ENCODE measurements around the gene FAM78A. TPM values are rescaled to one million over a fixed set of nuclear protein-coding genes. Genes with fewer than 3 reads are reported as not detected.
A peak's percentile ranks its signal among the peaks of the same experiment; 100 is the strongest.

The FAM78A gene
- polyA plus RNA-seq, 3 donors = 6.4 to 40.6 (median 7.2) TPM

- Mint-ChIP-seq H3K9me3 (no peaks in the 10 kb centered on the region), H3K36me3 (peaks cover 56 to 71% of the 10 kb centered on the region in 2 donors), H3K4me3 (no peak overlapping the region), H3K27me3 (ENCODE audit: low read depth in 3 of 3) (no peaks in the 10 kb centered on the region), H3K4me1 (peaks cover 57% of the 10 kb centered on the region), H3K27ac (peak overlapping the region in 5 of 7 donors; percentile 8 to 71 (median 69))
- no peak overlapping the region for H3K9ac ChIP-seq (ENCODE audit: insufficient read depth, low read length, poor library complexity, severe bottlenecking)
- H3K4me3 ChIP-seq (replicated peaks in 1 of 3; ENCODE audit: low read depth in 2 of 3, low read length in 3 of 3) = no peak overlapping the region
- H3K4me1 ChIP-seq (ENCODE audit: control insufficient read depth in 1 of 2, insufficient read depth in 2 of 2, low read length in 2 of 2) = peaks cover 35 to 40% of the 10 kb centered on the region in 2 donors
- no peaks in the 10 kb centered on the region for H3K27me3 ChIP-seq (ENCODE audit: control insufficient read depth in 2 of 2, insufficient read depth in 2 of 2, low read length in 2 of 2)
- peaks cover 56 to 67% of the 10 kb centered on the region in 2 donors for H3K36me3 ChIP-seq (replicated peaks in 1 of 2; ENCODE audit: control insufficient read depth in 1 of 2, insufficient read depth in 2 of 2, low read length in 2 of 2)
- peak overlapping the region in 1 of 2 donors; percentile 8 for H3K27ac ChIP-seq (ENCODE audit: low read depth in 1 of 2, low read length in 2 of 2)
- TF ChIP-seq CTCF (IDR thresholded peaks at IDR 0.05) = no peak
- H2AFZ ChIP-seq (ENCODE audit: insufficient read depth, low read depth, low read length, poor library complexity, severe bottlenecking) = no peak overlapping the region
- WGBS (ENCODE audit: insufficient coverage) = 86% methylated on average over 6 of the region's 11 CpGs
- no peaks in the 10 kb centered on the region for H3K9me3 ChIP-seq (replicated peaks in 1 of 2; ENCODE audit: control insufficient read depth in 1 of 2, insufficient read depth in 1 of 2, low read length in 2 of 2)
- peaks cover 50% of the 10 kb centered on the region for H3K79me2 ChIP-seq (ENCODE audit: insufficient read depth, low read length)
- intact Hi-C loops (cut with micrococcal nuclease) = no loop called here
- H4K20me1 ChIP-seq (ENCODE audit: insufficient read depth, low read length) = peaks cover 57% of the 10 kb centered on the region
- no peak overlapping the region for H3K4me2 ChIP-seq (replicated peaks; ENCODE audit: extremely low read depth, low read length, poor library complexity, severe bottlenecking)
- no peak for DNase-seq
These were observed 42.8 kb downstream of the FAM78A start for GRCh38 chr9:131233556-131233955.

- H3K36me3 Mint-ChIP-seq = peaks cover 42 to 57% of the 10 kb centered on the region in 2 donors
- peak overlapping the region; percentile 85 to 94 (median 85) for H3K4me3 ChIP-seq (replicated peaks in 1 of 3; ENCODE audit: low read depth in 2 of 3, low read length in 3 of 3)
These were observed 47.3 kb downstream of the FAM78A start for GRCh38 chr9:131228988-131229387.

More at GRCh38 chr9:131228988-131229387, 47.3 kb downstream of the FAM78A start:
- peaks cover 46 to 51% of the 10 kb centered on the region in 2 donors for H3K4me1 ChIP-seq (ENCODE audit: control insufficient read depth in 1 of 2, insufficient read depth in 2 of 2, low read length in 2 of 2)
- H3K79me2 ChIP-seq (ENCODE audit: insufficient read depth, low read length) = peaks cover 74% of the 10 kb centered on the region
- 70% methylated on average over 2 of the region's 8 CpGs for WGBS (ENCODE audit: insufficient coverage)
- peak overlapping the region; percentile 83 for H3K9ac ChIP-seq (ENCODE audit: insufficient read depth, low read length, poor library complexity, severe bottlenecking)
- DNase-seq = no peak
- H3K9me3 ChIP-seq (replicated peaks in 1 of 2; ENCODE audit: control insufficient read depth in 1 of 2, insufficient read depth in 1 of 2, low read length in 2 of 2) = no peaks in the 10 kb centered on the region
- TF ChIP-seq CTCF (IDR thresholded peaks at IDR 0.05) = no peak
- H3K27me3 Mint-ChIP-seq (ENCODE audit: low read depth in 3 of 3) = no peaks in the 10 kb centered on the region
- intact Hi-C loops (cut with micrococcal nuclease) = no loop called here
- H3K4me3 Mint-ChIP-seq = peak overlapping the region; percentile 86 to 99
- H2AFZ ChIP-seq (ENCODE audit: insufficient read depth, low read depth, low read length, poor library complexity, severe bottlenecking) = no peak overlapping the region
- peaks cover 36 to 47% of the 10 kb centered on the region in 2 donors for H3K36me3 ChIP-seq (replicated peaks in 1 of 2; ENCODE audit: control insufficient read depth in 1 of 2, insufficient read depth in 2 of 2, low read length in 2 of 2)
- H3K27ac Mint-ChIP-seq = peak overlapping the region; percentile 53 to 97 (median 93)
- peaks cover 0 to 2% (median 0%) of the 10 kb centered on the region in 7 donors for H3K9me3 Mint-ChIP-seq
- no peaks in the 10 kb centered on the region for H3K27me3 ChIP-seq (ENCODE audit: control insufficient read depth in 2 of 2, insufficient read depth in 2 of 2, low read length in 2 of 2)
- H3K27ac ChIP-seq (ENCODE audit: low read depth in 1 of 2, low read length in 2 of 2) = peak overlapping the region in 1 of 2 donors; percentile 93
- peaks cover 46% of the 10 kb centered on the region for H4K20me1 ChIP-seq (ENCODE audit: insufficient read depth, low read length)
- H3K4me1 Mint-ChIP-seq = peaks cover 75% of the 10 kb centered on the region
- H3K4me2 ChIP-seq (replicated peaks; ENCODE audit: extremely low read depth, low read length, poor library complexity, severe bottlenecking) = peak overlapping the region; percentile 87
